ENCODE measurements around the gene SEMA7A. TPM values are rescaled to one million over a fixed set of nuclear protein-coding genes. Genes with fewer than 3 reads are reported as not detected.

The SEMA7A gene
- total and polyA plus RNA-seq, 11 donors = 0.53 to 7.5 (median 1.8) TPM

DNA sequence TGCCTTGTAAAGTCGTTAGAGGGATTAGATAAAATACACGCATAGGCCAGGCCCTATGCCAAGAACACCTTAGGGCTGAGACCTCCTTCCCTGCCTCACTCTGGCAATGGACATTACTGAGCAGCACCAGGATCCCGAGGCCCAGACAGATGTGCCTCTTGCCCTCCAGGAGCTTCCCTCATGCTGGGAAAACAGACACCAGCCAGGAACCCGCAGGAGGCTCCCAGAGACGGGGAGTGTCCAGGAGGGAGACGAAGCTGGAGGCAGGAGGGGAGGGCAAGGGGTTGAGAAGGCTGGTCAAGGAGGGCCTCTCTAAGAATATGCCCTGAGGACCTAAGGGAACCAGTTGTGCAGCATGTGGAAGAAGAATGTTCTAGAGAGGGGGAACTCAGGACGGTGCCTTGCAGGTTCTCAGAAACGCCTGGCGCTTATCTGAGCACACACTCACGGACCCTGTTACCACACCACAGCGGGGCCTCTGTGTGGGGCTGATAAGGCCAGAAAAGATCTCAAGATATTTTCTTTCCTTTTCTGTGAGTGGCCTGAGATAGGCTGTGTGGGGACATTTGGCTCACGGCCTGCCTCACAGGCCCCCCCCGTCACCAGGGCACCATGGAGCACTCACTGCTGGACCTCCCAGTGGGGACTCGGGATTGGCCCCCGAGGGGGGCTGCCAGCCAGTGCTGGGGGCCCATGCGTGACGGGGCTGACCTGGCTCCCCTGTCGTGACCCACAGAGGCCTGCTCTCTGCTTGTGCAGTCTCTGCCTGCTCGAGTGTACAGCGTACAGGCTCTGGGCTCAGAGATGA, 44.3 kb downstream of the SEMA7A start:
- no peak overlapping the region for H3K27ac ChIP-seq
- TF ChIP-seq, protein P1, sequence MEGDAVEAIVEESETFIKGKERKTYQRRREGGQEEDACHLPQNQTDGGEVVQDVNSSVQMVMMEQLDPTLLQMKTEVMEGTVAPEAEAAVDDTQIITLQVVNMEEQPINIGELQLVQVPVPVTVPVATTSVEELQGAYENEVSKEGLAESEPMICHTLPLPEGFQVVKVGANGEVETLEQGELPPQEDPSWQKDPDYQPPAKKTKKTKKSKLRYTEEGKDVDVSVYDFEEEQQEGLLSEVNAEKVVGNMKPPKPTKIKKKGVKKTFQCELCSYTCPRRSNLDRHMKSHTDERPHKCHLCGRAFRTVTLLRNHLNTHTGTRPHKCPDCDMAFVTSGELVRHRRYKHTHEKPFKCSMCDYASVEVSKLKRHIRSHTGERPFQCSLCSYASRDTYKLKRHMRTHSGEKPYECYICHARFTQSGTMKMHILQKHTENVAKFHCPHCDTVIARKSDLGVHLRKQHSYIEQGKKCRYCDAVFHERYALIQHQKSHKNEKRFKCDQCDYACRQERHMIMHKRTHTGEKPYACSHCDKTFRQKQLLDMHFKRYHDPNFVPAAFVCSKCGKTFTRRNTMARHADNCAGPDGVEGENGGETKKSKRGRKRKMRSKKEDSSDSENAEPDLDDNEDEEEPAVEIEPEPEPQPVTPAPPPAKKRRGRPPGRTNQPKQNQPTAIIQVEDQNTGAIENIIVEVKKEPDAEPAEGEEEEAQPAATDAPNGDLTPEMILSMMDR (IDR thresholded peaks at IDR 0.05) = no peak
- no peak for TF ChIP-seq POLR2A (IDR thresholded peaks at IDR 0.05)

DNA sequence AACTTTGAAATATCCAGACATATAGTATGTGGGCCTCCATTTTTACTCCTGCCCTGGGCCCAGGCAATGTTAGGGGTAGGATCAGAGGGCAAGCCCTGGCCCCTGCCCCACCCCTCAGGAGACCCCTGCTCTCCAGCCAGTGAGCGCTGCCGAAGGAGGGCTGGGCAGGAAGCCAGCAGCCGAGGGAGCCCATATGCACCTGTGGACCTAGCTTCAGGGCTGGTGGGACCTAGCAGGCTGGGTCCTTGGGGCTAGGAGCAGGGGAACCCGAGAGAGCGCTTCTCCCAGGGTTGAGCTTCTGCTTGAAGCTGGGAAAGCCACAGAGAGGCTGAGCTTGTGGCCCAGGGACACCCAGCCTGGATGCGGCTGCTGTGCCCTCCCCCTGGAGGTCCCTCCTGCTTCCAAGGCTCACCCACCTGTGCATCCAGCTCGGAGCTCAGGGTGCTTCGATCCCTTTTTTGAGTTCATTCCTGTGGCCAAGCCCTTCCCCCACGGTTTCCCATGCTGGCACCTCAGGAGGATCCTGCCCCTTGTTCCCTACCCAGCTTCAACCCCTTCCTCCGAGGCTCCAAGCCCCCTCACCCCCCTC, 45.3 kb downstream of the SEMA7A start:
- H3K36me3 ChIP-seq = no peaks in the 10 kb centered on the region
- peak in 1 of 5 donors; percentile 31 for DNase-seq
- intact Hi-C loops (cut with DNase I) = loop anchor here in 1 of 10 donors (5.0 kb wide), 1 partner anchor 34 kb away; no protein-coding TSS in a partner anchor
- H3K4me1 ChIP-seq = peaks cover 0 to 39% (median 24%) of the 10 kb centered on the region in 12 donors
- no peak overlapping the region for H3K27ac ChIP-seq
- WGBS, 4 donors = 89 to 97% (median 92%) methylated on average over 7 to 10 of the region's 10 CpGs
- H3K4me3 ChIP-seq = no peak overlapping the region
- H3K27me3 ChIP-seq = no peaks in the 10 kb centered on the region
- ATAC-seq = no peak
- no peaks in the 10 kb centered on the region for H3K9me3 ChIP-seq
- TF ChIP-seq, protein P1 (IDR thresholded peaks at IDR 0.05) = no peak
- no peak for TF ChIP-seq POLR2A (IDR thresholded peaks at IDR 0.05)

More for the DNA sequence above, 44.3 kb downstream of the SEMA7A start:
- no peaks in the 10 kb centered on the region for H3K27me3 ChIP-seq
- ATAC-seq (no peak), DNase-seq (peak in 1 of 5 donors; percentile 51)
- H3K4me3 ChIP-seq = no peak overlapping the region
- 69 to 79% (median 76%) methylated on average over 12 to 20 of the region's 20 CpGs for WGBS, 4 donors
- no peaks in the 10 kb centered on the region for H3K36me3 ChIP-seq
- peaks cover 0 to 29% (median 22%) of the 10 kb centered on the region in 12 donors for H3K4me1 ChIP-seq
- H3K9me3 ChIP-seq = no peaks in the 10 kb centered on the region
- intact Hi-C loops (cut with DNase I) = loop anchor here in 1 of 10 donors (5.0 kb wide), 1 partner anchor 33 kb away; no protein-coding TSS in a partner anchor

DNA sequence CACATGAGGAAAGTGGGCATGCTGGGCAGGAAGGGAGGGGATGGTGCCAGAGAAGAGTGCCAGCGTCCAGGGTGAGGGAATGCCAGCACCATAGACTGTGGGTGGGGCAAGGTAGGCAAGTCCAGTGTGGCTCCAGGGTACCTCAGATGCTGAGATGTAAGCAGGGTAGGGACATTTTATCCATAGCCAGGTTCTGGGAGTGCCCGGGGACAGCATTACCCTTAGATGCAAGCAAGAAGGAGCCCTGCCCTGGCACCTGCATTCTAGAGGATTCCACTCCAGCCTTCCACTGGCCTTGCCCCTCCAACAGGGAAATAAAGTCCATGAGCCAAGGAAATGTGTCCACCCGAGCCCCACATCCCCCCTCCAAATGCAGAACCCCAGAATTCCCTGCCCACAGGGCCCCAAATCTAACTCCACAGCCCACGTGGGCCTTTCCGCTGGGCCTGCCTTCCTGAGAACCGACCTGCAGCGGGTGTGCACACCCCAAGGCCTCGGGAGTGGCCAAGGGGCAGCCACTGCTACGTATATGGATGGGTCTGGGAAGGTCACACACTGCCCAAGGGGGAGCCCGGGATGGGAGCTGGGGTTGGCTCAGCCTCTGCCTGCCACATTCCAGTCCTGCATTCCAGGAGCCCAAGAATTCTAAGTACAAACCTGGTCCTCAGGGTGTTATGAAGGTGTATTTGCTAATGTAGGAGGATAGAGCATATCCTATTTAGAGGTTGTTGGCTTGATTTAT, 46.0 kb downstream of the SEMA7A start:
- no peaks in the 10 kb centered on the region for H3K27me3 ChIP-seq
- DNase-seq (peak in 1 of 5 donors; percentile 34), ATAC-seq (no peak)
- H3K36me3 ChIP-seq = no peaks in the 10 kb centered on the region
- no peaks in the 10 kb centered on the region for H3K9me3 ChIP-seq
- intact Hi-C loops (cut with DNase I) = loop anchor here in 1 of 10 donors (5.0 kb wide), 1 partner anchor 35 kb away; no protein-coding TSS in a partner anchor
- TF ChIP-seq, protein P1 (IDR thresholded peaks at IDR 0.05) = no peak
- TF ChIP-seq POLR2A (IDR thresholded peaks at IDR 0.05) = no peak
- H3K4me1 ChIP-seq = peaks cover 0 to 46% (median 24%) of the 10 kb centered on the region in 12 donors
- H3K27ac ChIP-seq = no peak overlapping the region
- 75 to 88% (median 80%) methylated on average over 9 to 10 of the region's 10 CpGs for WGBS, 4 donors
- no peak overlapping the region for H3K4me3 ChIP-seq
